H9 (cell line): ENCODE results near the gene ATCAY. TPM values are rescaled to one million over a fixed set of nuclear protein-coding genes. Genes with fewer than 3 reads are reported as not detected.

Experiments
- DNase-seq: peaks from one replicate; pipeline ENCODE4 v3.0.0-alpha.2; 2017
- H2AFZ ChIP-seq: one replicate; pipeline ENCODE4 v1.6.1; 2013; ENCODE audit warnings: mild to moderate bottlenecking, low read length, control low read depth, moderate library complexity
- H2AK5ac ChIP-seq: 2 replicates; pipeline ENCODE4 v1.6.1; 2013; ENCODE audit warnings: low read length, control low read depth, mixed read lengths; ENCODE audit not compliant: insufficient read length
- H2BK120ac ChIP-seq: one replicate; pipeline ENCODE4 v1.6.1; 2013; ENCODE audit warnings: low read depth, mild to moderate bottlenecking, low read length, control low read depth, inconsistent platforms; ENCODE audit not compliant: poor library complexity, severe bottlenecking
- H2BK12ac ChIP-seq: 2 replicates; pipeline ENCODE4 v1.6.1; 2013; ENCODE audit warnings: low read length, control low read depth, mixed read lengths, low read depth; ENCODE audit not compliant: insufficient read length
- H2BK15ac ChIP-seq: 2 replicates; pipeline ENCODE4 v1.6.1; 2013; ENCODE audit warnings: low read depth, low read length, control low read depth
- H2BK20ac ChIP-seq: one replicate; pipeline ENCODE4 v1.6.1; 2013; ENCODE audit warnings: low read depth, mild to moderate bottlenecking, low read length, control low read depth, inconsistent platforms; ENCODE audit not compliant: poor library complexity, severe bottlenecking
- H2BK5ac ChIP-seq: 2 replicates; pipeline ENCODE4 v1.6.1; 2013; ENCODE audit warnings: low read length, control low read depth, mixed read lengths; ENCODE audit not compliant: insufficient read length
- H3K14ac ChIP-seq: 2 replicates; pipeline ENCODE4 v1.6.1; 2013; ENCODE audit warnings: low read length, control low read depth; ENCODE audit not compliant: insufficient read depth
- H3K18ac ChIP-seq: 2 replicates; pipeline ENCODE4 v1.6.1; 2013; ENCODE audit warnings: low read depth, mild to moderate bottlenecking, mixed read lengths, low read length, control low read depth; ENCODE audit not compliant: insufficient read length
- H3K23ac ChIP-seq: 2 replicates; pipeline ENCODE4 v1.6.1; 2013; ENCODE audit warnings: low read length, control low read depth, mixed read lengths, low read depth; ENCODE audit not compliant: insufficient read length
- H3K23me2 ChIP-seq: 2 replicates; pipeline ENCODE4 v1.6.1; 2013; ENCODE audit warnings: low read depth, mild to moderate bottlenecking, mixed read lengths, low read length, control low read depth; ENCODE audit not compliant: insufficient read length, poor library complexity, severe bottlenecking
- H3K27ac ChIP-seq: 2 replicates; pipeline ENCODE4 v1.5.1; 2013; ENCODE audit warnings: low read length, control low read depth, mixed read lengths, low read depth; ENCODE audit not compliant: insufficient read length
- H3K27me3 ChIP-seq: 2 replicates; pipeline ENCODE4 v1.6.1; 2013; ENCODE audit warnings: low read length, control low read depth, inconsistent platforms; ENCODE audit not compliant: insufficient read depth
- H3K4ac ChIP-seq: 2 replicates; pipeline ENCODE4 v1.6.1; 2013; ENCODE audit warnings: low read depth, mild to moderate bottlenecking, control low read depth, inconsistent platforms, low read length, moderate library complexity
- H3K4me1 ChIP-seq: 2 replicates; pipeline ENCODE4 v1.6.1; 2013; ENCODE audit warnings: low read length, control low read depth, inconsistent platforms; ENCODE audit not compliant: insufficient read depth
- H3K4me2 ChIP-seq: 2 replicates; pipeline ENCODE4 v1.6.1; 2013; ENCODE audit warnings: low read length, control low read depth, mixed read lengths; ENCODE audit not compliant: insufficient read length, insufficient read depth
- H3K56ac ChIP-seq: 2 replicates; pipeline ENCODE4 v1.6.1; 2013; ENCODE audit warnings: low read depth, mild to moderate bottlenecking, mixed read lengths, low read length, control low read depth; ENCODE audit not compliant: insufficient read length
- H3K79me1 ChIP-seq: 2 replicates; pipeline ENCODE4 v1.6.1; 2013; ENCODE audit warnings: low read depth, mild to moderate bottlenecking, moderate library complexity, low read length, control low read depth, inconsistent platforms; ENCODE audit not compliant: insufficient read depth, poor library complexity, severe bottlenecking
- H3K79me2 ChIP-seq: 2 replicates; pipeline ENCODE4 v1.6.1; 2013; ENCODE audit warnings: low read length, control low read depth, inconsistent platforms; ENCODE audit not compliant: insufficient read depth
- H3K9ac ChIP-seq: 2 replicates; pipeline ENCODE4 v1.6.1; 2013; ENCODE audit warnings: low read length, control low read depth, mixed read lengths; ENCODE audit not compliant: insufficient read length; ENCODE audit errors: extremely low read depth
- H3K9me3 ChIP-seq: one replicate; pipeline ENCODE4 v1.6.1; 2013; ENCODE audit warnings: low read depth, low read length, inconsistent platforms; ENCODE audit not compliant: control insufficient read depth
- H3T11ph ChIP-seq: one replicate; pipeline ENCODE4 v1.6.1; 2013; ENCODE audit warnings: mild to moderate bottlenecking, low read length, control low read depth, inconsistent platforms
- H4K20me1 ChIP-seq: one replicate; pipeline ENCODE4 v1.6.1; 2013; ENCODE audit not compliant: control insufficient read depth, insufficient read length, insufficient read depth
- H4K5ac ChIP-seq: 2 replicates; pipeline ENCODE4 v1.6.1; 2013; ENCODE audit warnings: low read depth, mild to moderate bottlenecking, mixed read lengths, low read length, control low read depth; ENCODE audit not compliant: insufficient read length
- H4K8ac ChIP-seq: replicated peaks from 2 replicates; pipeline ENCODE4 v1.6.1; 2013; ENCODE audit warnings: low read length, control low read depth, mixed read lengths, low read depth; ENCODE audit not compliant: insufficient read length
- H4K91ac ChIP-seq: 2 replicates; pipeline ENCODE4 v1.6.1; 2013; ENCODE audit warnings: low read depth, mild to moderate bottlenecking, moderate library complexity, mixed read lengths, low read length, control low read depth; ENCODE audit not compliant: insufficient read length
- H3K27ac Mint-ChIP-seq, 3 experiments: 2 replicates in 2 of 3; 3 replicates in 1 of 3; pipeline ENCODE4 v1.8.0; 2020 to 2021; ENCODE audit warnings: mixed read lengths in 3 of 3, mild to moderate bottlenecking in 1 of 3, moderate library complexity in 1 of 3
- H3K27me3 Mint-ChIP-seq: 2 replicates; pipeline ENCODE4 v1.8.0; 2021; ENCODE audit warnings: low read depth, mild to moderate bottlenecking, moderate library complexity, mixed read lengths
- H3K36me3 Mint-ChIP-seq, 3 experiments: 2 replicates in 2 of 3; 3 replicates in 1 of 3; pipeline ENCODE4 v1.8.0; 2020 to 2021; ENCODE audit warnings: low read depth in 3 of 3, mixed read lengths in 3 of 3; ENCODE audit not compliant: insufficient read depth in 1 of 3
- H3K4me1 Mint-ChIP-seq, 2 experiments: 2 replicates each; pipeline ENCODE4 v1.8.0; 2020; ENCODE audit warnings: mixed read lengths in 2 of 2
- H3K4me3 Mint-ChIP-seq, 2 experiments: 2 replicates in 1 of 2; 3 replicates in 1 of 2; pipeline ENCODE4 v1.8.0; 2020 to 2021; ENCODE audit warnings: mild to moderate bottlenecking in 2 of 2, mixed read lengths in 2 of 2, moderate library complexity in 1 of 2
- H3K9me3 Mint-ChIP-seq, 2 experiments: 2 replicates in 1 of 2; 3 replicates in 1 of 2; pipeline ENCODE4 v1.8.0; 2020; ENCODE audit warnings: mild to moderate bottlenecking in 2 of 2, mixed read lengths in 2 of 2, moderate library complexity in 1 of 2
- CTCF ChIP-seq: fragments of 200-600 bp; sonication (generic); conservative IDR thresholded peaks from 3 replicates; pipeline ENCODE4 v1.8.0; 2021; ENCODE audit warnings: antibody characterized with exemption, mild to moderate bottlenecking
- WGBS: extraction: QIAGEN DNeasy Blood & Tissue Kit; methylation state at CpG from one replicate; pipeline ENCODE4 v1.1.7; 2013; ENCODE audit warnings: missing lambda C conversion rate, low lambda C conversion rate, mixed read lengths; ENCODE audit not compliant: insufficient read length; ENCODE audit errors: extremely low coverage; 5-methylcytosine and 5-hydroxymethylcytosine counted together
- total RNA-seq: library from RNA; stranded (reverse); gene quantifications from 2 replicates; pipeline ENCODE4 v1.2.1, GENCODE V29; 2021

ATCAY gene
- total RNA-seq, 1 experiment from 2014 or later, result 12.2 TPM

GRCh38 chr19:3968556-3969434, 88.3 kb downstream of the ATCAY start:
- no peak overlapping the region for H3K9ac ChIP-seq
- H2AFZ ChIP-seq, result no peak overlapping the region
- WGBS, result no CpG with 5 or more reads among the region's 9 CpGs
- peak overlapping the region; percentile 65 for H2BK120ac ChIP-seq
- H3K56ac ChIP-seq, result no peak overlapping the region
- H4K5ac ChIP-seq, result no peak overlapping the region
- no peaks in the 10 kb centered on the region for H4K20me1 ChIP-seq
- DNase-seq, result peak; percentile 99
- peaks cover 2% of the 10 kb centered on the region for H3K27me3 Mint-ChIP-seq
- H3K27ac ChIP-seq, result peak overlapping the region; percentile 38
- H3K9me3 ChIP-seq, result no peaks in the 10 kb centered on the region
- no peak overlapping the region for H4K91ac ChIP-seq
- peaks cover 2% of the 10 kb centered on the region; the same call in 1 of the 2 replicates for H3K4me1 ChIP-seq
- H3K27ac Mint-ChIP-seq, result peak overlapping the region; percentile 98 to 99 (median 99)
- peaks cover 22 to 34% of the 10 kb centered on the region in 2 experiments for H3K4me1 Mint-ChIP-seq
- peaks cover 24 to 50% (median 49%) of the 10 kb centered on the region in 3 experiments; a peak in 6 of 7 replicates for H3K36me3 Mint-ChIP-seq
- peak overlapping the region; percentile 75 for H3K18ac ChIP-seq
- no peak overlapping the region for H4K8ac ChIP-seq
- H3K4me2 ChIP-seq, result peak overlapping the region; percentile 96
- H3K9me3 Mint-ChIP-seq, result no peaks in the 10 kb centered on the region
- H3K79me1 ChIP-seq, result peaks cover 7% of the 10 kb centered on the region
- H3K14ac ChIP-seq, result no peak overlapping the region
- H2BK20ac ChIP-seq, result no peak overlapping the region
- peak overlapping the region; percentile 94 to 95 for H3K4me3 Mint-ChIP-seq
- no peak overlapping the region for H3K23ac ChIP-seq
- H3K27me3 ChIP-seq, result no peaks in the 10 kb centered on the region
- no peak overlapping the region for H2BK15ac ChIP-seq
- peaks cover 13% of the 10 kb centered on the region for H3K23me2 ChIP-seq
- H2AK5ac ChIP-seq, result no peak overlapping the region
- no peak overlapping the region for H2BK5ac ChIP-seq
- H3K79me2 ChIP-seq, result peaks cover 13% of the 10 kb centered on the region; the same call in 1 of the 2 replicates
- peak overlapping the region; percentile 49; the same call in 1 of the 2 replicates for H3K4ac ChIP-seq
- no peak overlapping the region for H2BK12ac ChIP-seq
- no peak for TF ChIP-seq CTCF
- peak overlapping the region; percentile 38 for H3T11ph ChIP-seq
